GM21717 (cell line): ENCODE data around the gene SMARCD3.

Experiments used
- ATAC-seq: cut with Tn5 transposase; IDR thresholded peaks from one replicate; pipeline ENCODE4 v1.9.1; 2021; ENCODE audit warnings: mild to moderate bottlenecking, moderate library complexity; ENCODE audit not compliant: unreplicated experiment

Gene SMARCD3

DNA sequence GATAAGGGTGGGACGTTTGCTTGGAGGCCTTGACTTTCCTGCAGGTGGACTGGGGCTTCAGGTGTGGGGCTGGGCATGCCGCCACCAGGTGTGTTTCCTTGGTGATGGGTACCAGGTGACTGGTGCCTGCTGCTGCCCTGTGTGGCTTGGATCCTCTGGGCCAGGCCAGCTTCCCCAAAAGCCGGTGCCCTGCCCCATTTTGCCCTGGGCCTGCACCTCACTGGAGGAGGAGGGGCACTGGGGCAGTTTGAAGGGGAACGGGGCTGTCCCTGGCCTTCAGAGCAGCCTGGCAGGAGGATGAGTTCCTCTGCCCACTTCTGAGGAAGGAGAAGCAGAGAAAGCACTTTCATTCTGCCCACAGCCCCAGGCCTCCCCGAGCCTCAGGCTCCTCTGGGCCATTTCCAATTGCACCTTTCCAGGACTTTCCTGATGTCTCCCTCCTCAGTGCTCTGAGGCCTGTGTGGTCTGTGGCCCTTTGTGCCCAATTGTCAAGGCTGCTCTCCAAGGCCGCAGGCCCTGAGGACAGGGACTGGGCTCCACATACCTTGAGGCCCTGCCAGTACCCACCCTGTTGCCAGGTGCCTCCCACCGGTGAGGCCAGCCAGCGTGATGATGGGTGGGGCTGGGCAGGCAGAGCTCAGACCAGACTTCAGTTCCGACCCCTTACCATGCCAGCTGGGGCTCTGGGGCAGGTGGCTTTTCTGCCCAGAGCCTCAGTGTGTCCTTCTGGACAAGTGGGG is 25.3 kb upstream of the SMARCD3 start:
- ATAC-seq = no peak

DNA sequence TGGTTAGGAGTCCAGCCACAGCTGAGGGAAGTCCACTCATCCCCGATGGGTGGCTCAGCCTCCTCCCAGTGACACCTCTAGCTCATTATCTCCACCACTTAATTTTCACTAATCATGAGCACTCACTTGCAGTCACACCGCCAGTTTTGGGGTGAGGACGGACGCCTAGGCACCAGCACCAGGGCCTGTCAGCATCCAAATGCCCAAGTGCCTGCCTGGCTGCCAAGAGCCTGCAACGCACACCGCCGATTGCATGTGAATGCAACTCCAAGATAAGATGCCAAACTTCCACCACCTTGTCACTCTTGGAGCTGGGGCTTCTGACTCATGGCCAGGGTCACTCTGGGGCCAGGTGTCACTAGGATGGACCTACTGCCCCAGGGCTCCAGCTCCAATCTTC is 24.4 kb upstream of the SMARCD3 start:
- ATAC-seq = no peak

DNA sequence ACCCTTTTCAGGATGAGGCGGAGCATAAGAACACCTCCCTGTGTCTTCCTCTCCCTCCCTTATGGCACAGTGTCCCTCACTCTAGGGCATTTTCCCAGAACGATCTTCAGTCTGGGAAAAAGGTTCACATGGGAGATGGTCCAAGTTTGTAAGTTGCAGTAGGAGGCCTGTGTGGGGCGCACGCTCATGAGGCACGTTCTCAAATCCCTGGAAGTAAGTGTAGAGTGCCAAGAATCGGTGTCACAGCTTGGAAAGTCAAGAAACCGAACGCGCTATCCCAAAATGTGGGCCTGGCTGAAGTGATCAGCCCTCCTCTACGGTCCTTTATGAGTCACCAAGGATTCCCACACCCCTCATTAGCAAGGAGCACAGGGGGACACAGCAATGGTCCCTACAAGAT is 23.9 kb upstream of the SMARCD3 start:
- ATAC-seq = no peak

DNA sequence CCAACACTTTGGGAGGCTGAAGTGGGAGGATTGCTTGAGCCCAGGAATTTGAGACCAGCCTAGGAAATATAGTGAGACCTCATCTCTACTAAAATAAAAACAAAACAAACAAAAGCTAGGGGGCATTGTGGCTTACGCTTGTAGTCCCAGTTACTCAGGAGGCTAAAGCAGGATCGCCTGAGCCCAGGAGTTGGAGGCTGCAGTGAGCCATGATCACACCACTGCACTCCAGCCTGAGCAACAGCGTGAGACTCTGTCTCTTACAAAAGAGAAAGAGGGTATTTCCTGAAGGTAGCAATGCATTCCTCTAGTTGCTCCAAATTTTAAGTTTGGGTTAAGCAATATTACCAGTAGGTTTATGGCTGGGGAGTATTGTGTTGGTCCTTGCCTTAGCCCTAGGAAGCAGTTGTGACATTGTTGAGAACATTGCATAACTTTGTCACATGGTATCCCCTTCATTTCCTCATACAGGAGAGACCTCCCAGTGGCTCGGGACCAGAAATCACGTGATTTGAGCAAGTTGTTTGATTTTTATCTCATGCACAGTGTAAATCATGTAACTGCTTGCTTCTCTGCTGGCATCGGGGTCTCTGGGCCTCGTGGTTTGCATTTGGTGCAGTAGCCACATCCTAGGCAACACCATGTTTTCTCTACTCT is 23.3 kb upstream of the SMARCD3 start:
- ATAC-seq = no peak

DNA sequence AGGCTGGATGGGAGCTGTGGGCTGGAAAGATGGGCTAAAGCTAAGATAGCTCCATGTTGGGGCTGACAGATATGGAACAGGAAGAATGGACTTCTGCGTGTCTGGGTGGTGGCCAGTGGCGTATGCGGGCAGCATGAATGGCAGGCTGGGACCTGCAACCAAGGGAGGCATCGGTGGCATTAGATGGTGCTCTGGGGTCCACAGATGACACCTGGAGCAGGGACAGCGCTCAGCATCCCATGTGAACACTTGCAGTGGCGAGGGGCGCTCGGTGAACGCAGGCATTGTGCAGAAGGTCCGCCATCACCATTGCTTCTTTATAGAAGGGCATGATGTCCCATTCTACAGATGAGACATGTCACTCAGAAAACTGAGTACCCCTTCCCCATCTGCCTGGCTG is 21.0 kb upstream of the SMARCD3 start:
- no peak for ATAC-seq

DNA sequence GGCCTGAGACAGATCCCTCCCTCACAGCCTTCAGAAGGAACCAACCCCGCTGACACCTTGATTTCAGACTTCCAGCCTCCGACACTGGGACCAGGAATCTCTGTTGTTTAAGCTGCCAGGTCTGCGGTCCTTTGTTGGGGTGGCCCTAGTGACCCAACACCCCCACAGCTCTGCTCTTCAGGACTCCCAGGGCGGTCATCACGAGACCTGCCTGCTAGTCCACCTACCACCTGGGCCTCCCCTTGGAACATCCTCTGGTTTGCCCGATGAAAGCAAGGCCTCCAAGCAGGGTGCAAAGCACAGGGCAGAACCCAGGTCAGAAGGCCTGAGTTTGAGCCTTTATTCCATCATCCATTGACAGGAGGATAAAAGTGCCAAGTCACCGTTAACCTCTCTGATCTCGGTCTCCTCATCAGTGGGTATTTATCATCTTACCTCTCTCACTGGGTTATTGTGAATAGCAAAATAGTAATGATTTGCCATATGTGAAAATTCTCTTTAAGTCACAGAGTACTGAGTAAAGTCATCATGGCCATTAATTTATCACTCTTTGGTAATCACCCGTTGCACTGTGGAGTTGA is 16.9 kb upstream of the SMARCD3 start:
- no peak for ATAC-seq

DNA sequence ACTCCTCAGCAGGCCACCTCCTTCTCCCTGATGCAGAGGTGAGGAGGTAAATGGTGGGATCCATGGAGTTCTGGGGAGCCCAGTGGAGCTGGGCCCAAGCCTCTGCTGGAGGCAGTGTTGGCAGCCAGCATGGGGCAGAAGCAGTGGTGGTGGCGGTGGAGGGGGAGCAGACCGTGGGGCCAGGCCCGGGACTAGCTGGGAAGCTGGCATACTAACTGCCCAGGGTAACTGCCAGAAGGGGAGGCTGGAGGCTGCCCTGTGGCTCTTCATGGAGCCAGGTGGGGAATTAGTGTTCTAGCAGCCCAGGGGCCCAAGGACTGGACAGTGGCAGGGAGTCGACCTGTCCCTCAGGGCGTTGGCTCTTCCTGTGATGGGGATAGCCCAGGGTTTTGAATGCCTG is 16.1 kb upstream of the SMARCD3 start:
- no peak for ATAC-seq

DNA sequence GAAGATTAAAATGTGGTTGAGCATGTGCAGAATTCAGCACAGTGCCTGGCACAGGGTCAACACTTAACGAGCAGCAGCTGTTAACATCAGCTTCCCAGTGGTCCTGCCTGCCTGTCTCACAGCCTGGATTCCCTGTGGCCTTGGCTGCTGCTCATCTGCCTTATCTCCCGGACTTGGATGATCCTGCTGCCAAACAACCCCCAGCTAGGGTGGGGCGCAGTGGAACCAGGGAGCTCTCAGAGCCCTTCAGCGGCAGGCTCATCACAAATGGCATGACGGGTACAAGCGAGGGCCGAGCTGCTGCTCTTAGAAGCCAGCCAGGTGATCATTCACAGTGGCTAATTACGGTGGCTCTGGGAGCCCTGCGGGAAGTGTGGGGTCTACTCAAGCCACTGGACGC is 13.0 kb upstream of the SMARCD3 start:
- no peak for ATAC-seq

DNA sequence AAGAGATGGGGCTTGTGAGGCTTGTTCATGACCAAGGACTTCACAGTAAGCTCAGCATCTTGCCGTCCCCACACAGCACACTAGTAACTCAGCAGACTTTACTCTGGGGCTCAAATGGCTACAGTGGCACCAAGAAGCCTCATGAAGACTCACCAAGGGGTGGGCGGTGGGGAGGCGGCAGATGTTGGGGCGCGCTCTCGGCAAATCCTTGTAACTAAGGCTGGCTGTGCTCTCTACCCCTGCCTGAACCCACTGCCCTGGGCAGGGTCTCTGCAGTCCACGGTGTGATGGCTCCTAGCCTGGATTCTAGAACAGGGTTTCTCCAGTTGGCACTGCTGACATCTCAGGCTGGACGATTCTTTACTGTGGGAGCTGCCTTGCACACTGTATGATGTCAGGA is 12.4 kb upstream of the SMARCD3 start:
- no peak for ATAC-seq

DNA sequence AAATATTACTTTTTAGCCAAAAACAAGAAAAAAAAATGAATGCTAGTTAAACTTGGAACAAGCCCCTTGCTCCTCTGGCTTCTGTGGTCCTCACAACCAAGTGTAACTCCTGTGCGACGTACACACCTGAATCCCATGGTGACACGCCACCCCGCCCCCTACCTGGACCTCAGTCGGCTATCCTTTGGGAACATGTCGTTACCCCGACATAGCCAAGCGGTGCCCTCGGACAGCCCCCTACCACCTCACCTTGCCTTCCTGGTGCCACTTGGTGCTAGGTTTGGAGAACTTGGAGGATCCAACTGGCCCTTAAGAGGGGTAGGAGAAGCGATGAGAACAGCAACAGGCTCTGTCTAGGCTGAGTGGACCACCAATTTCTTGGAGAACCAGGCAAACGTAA is 12.0 kb upstream of the SMARCD3 start:
- no peak for ATAC-seq

DNA sequence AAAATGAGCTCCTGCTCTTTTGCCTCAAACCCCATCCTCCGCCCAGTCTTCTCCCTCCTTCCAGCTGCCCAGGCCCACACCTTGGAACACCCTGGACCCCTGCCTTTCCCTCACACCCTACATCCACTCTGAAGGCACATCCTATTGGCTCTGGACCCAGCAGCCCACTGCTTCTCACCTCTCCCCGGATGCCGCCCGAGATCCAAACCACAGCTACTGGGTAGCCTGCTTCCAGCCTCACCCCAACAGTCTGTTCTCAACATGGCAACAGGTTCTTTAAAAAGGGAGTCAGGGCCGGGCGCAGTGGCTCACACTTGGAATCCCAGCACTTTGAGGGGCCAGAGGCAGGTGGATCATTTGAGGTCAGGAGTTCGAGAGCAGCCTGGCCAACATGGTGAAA is 9.5 kb upstream of the SMARCD3 start:
- no peak for ATAC-seq

DNA sequence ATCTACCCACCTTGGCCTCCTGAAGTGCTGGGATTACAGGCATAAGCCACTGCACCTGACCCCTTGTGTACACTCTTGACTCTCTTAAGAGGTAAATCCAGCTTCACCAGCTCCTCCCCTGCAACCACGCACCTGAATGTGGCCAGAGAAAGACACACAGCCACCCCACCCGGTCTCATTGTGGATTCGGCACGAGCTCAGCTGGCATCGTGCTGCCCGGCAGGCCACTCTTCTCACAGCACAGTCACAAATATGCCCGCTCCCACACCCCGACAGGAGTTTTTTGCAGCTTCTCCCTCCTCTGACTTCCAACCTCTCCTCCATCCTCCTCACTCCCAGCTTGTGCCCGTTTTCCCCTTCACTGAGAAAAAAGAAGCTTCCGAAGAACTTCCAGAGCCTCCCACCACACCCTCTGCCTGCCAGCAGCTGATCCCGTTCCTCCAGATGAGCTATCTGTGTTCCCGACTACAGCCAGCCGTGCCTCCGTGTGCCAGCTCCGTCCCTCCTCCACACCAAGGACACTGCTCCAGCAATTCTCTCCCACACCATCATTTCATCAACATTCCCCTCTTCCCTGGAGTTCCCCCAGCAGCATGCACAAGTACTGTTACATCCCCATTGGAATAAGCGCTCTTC is 8.0 kb upstream of the SMARCD3 start:
- no peak for ATAC-seq

DNA sequence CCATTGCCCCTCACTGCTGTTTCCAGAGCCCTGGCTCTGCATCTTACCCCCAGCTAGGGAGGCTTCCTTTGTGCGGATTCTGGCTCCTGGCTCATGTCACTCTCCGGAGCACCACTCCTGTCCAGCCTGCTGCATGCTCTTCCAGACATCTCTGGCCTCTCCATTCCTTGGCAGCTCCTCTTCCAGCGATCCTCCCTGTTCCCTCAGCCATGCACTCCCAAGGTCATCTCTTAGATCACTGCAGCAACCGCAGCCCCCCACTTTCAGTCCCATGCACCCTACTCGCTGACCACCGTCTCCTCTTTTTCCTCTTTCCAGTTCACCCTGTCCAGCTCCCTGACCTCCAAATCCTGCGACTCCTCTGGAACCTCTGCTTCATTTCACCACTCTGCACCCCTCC is 6.9 kb upstream of the SMARCD3 start:
- ATAC-seq = no peak

DNA sequence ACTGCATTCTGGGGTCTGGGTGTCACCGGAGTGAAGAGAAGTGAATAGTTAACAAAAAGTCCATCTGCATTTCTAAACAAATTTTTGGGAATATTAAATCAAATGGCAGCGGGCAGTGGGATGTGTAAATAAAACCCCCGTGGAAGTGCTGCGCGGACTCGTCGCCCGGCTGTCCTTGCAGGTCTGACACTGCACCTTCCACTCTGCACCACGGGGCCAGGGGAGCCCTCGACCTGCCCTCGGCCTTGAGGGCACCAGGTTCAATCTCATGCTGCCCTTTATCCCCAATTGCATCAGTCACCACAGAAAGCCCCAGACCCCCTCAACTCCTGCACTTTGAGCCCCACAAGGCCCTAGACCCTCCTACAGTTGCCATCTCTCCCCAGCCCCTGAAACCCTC is 6.4 kb upstream of the SMARCD3 start:
- ATAC-seq = no peak

DNA sequence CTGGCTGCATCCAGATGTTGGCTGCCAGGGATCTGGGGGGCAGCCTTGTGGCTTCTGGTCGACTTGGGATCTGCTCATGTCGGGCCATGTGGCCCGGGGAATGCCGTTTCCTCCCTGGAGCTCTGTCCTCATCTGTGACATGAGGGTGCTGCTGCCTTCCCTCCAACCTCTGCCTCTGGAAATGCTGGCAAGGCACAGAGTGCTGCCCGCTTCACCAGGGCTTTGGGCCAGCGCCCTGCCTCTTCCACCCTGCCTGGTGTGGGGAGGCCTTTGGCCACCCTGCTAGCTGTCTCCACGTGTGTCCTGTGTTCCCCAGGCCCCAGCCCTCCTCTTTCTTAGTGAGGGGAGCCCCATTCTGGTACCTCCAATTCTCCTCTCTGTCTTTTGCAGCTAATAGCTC is 5.8 kb upstream of the SMARCD3 start:
- ATAC-seq = no peak

DNA sequence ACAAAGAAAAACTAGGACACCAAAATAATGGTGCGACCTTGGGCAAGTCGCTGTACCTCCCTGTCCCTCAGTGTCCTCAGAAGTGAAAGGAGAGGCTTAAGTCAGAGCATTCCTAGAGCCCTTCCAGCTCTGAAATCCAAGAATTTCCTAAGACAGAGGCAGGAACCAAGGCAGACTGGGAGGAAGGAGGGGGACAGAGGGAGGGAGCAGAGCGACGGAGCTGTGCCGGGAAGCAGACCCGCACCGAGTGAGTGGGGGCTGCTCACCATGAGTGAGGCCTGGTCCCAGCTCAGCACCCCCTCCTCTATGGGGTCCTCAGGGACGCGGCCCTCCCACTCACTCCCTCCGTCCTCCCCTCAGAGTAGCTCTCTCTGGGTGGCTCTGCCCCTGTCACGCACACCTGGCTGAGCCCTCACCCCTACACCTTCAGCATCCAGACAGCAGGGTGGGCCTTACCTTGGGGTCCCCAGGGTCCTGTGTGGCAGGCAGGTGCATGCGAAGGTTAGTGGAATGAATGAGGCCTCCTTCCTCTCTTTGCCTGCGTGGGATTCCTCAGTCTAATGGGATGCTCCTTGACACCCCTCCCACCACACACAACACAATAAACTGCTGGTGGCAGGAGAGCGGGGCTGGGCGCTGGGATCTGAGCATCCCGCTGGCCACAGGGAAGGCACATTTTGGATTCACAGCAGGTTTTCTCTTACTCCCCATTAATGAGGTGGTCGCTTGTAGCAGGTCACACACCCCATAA is 4.6 kb upstream of the SMARCD3 start:
- no peak for ATAC-seq

DNA sequence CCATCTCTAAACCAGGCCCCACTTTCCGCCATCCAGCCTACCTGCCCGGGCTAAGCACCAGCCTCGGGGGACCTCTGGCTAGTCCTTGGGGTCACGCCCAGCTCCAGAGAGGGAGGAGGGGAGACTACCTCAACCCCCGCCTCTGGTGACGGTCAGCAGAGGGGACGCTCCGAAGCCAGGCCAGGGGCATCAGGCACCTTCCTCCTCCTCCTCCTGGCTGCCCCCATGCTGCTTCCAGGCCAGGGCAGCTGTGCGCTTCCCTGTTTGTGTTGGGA is 4.0 kb upstream of the SMARCD3 start:
- ATAC-seq = no peak

DNA sequence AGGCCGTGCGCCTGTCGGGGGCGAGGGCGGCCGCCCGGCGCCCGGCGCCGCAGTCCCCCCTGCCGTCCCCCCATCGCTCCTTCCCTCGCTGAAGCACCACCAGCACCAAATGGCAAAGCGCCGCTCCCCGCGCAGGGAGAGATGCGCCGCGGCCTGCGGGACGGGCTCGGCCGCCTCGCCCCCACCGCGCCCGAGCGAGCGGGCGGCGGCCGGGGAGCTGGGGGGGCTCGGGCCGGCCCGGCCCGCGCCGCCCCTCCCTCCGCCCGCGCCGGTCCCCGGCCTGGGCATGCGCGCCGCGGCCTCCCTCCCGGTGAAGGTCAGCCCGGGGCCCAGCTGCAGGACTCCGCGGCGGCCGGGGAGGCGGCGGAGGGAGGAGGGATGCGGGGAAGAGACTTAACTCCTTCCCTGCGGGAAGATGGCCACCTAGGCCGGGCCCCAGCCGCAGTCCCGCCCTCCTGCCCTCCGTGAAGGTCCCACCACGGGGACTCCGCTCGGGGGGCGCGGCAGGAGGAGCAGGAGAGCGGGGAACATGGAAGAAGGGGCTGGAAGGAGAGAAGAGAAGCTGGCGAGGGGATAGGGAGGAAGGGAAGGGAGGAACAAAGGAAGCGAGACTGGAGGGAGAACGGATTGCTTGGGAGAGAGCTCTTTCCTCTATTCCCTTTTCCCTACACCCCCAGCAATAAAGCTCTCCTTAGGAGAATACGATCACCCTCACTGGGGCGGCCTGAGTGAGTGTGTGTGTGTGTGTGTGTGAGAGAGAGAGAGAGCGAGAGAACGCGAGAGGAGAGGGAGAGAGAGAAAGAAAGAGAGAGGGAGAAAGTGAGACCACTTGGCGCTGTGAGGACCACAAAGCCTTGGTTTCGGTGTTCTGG is 3.4 kb upstream of the SMARCD3 start:
- no peak for ATAC-seq

DNA sequence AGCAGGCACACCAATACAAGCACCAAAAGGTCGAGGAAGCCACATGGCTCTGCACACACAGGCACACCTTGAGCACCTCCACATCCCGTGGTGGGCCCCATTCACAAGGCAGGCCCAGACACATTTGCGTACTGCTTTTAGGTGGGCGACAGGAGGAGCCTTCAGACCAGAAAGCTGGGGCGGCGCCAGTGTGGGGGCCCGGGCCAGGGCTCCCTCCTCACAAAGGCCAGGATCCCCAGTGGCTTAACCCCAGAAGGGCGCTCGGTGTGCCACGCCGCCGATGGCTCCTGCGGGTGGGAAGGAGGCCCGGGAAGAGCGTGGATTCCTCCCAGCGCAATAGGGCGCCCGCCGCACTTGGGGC is 2.8 kb upstream of the SMARCD3 start:
- ATAC-seq = no peak

DNA sequence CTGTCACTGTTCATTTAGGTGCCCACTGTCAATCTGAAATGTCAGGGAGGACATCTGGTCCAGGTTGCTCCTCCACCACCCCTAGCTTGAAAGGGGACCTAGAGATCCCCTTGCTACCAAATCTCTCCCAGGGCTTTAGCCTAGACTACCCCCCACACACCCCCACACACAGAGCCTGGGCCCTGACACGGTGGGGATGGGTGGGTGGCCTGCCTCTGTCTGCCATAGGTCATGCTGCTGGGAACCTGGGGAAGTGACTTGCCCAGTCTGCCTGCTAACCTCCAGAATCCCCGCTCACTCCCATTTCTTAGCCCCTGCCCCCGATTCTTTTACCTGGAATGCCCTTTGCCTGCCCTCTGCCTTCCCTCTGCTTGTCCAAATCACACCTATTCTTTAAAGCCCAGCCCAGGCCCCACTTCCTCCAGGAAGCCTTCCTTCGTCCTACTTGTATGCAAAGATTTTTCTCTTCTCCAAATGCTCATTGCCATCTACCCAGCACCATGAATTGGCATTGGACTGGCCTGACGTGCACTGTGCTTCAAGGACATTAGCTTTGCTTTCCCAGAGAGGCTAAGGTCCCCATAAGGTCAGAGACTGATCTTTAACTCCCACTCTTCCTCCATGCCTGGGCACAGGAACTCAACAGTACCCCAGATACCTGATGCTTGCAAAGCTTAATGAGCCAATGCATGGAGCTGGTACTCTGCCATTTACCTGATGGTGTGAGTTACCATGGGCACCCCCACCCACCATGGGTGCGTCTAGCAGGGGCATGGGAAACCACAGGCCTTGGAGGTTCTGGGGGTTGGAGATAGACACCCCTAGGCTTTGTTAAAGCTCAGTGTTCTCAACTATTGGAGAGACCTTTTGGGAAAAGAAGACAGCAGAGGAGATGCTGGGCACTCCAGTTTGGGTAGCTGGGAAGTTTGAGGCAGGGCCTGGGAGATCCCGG is 2.0 kb upstream of the SMARCD3 start:
- ATAC-seq = no peak
